HG03108 (cell line): ENCODE measurements around the gene OR2A1.
A peak's percentile ranks its signal among the peaks of the same experiment; 100 is the strongest.
"Not testable (repeated sequence)": the region's sequence is repeated elsewhere in the genome, so short reads cannot be mapped to it uniquely, and the experiment has no call there.

Experiments
- ATAC-seq: cut with Tn5 transposase; IDR thresholded peaks from one replicate; pipeline ENCODE4 v1.9.1; 2021; ENCODE audit warnings: moderate library complexity; ENCODE audit not compliant: unreplicated experiment

OR2A1 gene

DNA sequence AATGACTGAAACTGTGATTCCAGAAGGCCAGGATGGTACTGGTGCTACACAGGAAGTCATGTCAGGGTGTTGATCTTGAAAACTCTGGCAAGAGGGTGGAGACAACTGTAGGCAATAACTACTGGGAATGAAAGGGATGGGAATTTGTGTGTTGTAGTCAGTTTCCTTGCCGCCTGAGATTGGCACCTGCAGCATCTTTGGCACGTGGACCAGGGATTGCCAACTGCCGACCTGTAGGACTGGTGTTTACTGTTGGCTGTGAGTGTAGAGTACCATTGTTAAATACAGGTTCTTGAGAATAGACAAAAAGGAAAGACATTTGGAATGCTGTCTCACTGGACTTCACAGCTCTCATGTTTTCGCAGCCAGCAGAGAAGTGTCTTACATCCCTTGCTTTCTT, 11.1 kb downstream of the OR2A1 start:
- not testable (repeated sequence) for ATAC-seq

DNA sequence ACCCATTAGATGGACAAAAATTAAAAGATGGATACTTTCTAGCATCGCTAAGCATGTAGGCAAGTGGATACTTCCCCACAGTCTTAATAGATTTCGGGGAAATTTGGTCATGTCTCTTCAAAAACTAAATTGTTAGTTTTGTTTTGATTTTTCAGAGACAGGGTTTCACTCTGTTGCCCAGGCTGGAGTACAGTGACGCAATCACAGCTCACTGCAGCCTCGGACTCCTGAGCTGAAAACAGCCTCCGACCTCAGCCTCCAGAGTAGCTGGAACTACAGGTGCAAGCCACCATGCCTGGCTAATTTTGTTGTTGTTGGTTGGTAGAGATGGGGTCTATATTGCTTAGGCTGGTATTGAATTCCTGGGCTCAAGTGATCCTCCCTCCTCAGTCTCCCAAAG, 13.6 kb downstream of the OR2A1 start:
- not testable (repeated sequence) for ATAC-seq

DNA sequence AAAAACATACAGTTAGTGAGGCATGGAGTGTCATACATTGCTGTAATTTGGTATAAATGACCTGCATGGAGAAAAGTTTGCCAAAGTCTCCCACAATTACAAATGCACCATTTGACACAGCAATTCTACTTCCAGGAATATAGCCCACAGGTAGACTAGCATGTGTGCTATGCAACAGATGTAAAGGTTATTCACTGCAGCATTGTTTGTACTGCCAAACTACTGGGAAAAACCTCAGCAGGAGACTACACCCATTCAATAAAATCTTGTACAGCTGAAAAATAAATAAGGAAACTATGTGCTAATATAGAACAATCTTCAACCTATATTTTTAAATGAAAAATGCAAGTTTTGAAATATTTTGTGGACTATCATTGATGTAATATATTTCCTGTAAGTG, 17.8 kb downstream of the OR2A1 start:
- not testable (repeated sequence) for ATAC-seq

DNA sequence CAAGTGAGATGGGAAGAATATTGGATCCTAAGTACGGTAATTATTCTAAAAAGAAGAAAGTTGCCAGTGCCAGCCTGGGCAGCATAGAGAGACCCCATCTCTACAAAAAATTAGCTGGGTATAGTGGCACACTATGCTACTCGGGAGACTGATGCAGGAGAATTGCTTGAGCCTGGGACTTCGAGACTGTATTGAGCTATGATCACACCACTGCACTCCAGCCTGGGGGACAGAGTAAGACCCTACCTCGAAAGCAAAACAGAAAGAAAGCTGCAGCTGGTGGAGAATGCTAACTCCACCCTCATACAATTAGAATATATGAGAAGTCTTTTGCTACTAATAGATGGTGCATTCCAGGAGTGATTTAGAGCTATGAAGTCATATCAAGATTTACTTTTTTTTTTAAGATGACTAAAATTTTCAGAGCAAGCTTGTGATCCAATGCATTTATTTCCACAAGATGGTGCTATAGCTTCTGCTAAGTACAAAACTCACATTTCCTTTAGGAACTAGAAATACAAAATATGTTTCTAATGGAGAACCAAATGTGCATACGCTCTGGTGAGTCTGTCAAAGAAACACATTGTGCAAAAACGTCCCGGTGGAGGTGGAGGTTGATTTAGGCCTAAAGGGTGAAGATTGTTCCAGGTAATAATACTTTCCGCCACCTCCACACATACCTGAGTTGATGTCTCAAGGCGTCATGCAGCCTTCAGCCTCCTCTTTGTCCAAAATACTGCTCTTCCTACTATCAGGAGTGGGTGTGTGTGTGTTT, 19.2 kb downstream of the OR2A1 start:
- not testable (repeated sequence) for ATAC-seq

DNA sequence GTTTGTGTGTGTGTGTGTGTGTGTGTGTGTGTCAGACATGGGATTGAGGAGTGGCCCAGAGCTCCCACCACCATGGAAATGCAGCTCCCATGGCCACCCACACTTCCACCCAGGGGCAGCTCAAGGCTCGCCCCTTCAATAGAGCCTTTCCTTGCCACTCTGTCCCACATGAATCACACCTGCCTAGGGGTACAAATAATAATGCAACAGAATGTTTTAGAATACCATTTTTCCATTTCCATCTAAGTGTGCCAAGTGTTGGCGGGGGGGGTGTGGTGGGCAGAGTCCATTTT, 19.7 kb downstream of the OR2A1 start:
- not testable (repeated sequence) for ATAC-seq

DNA sequence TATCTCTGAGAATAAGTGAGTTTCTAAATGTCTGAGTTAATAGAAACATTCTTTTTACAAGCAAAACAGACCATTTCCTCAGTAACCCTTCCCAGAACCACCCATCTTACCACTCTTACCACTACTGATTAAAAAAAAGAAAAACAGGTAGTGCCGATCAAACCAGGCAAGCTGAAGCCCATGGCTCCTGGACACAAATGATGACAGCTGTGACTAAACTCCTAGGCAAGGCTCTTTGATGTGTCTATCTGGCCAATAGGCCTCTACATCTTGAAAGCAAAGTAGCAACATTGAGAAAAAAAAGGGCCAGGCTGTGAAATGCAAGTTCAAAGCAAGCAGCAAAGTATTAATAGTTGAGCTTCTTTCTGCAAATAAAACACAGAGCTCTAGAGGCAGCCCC, 36.4 kb downstream of the OR2A1 start:
- peak; percentile 37 for ATAC-seq

DNA sequence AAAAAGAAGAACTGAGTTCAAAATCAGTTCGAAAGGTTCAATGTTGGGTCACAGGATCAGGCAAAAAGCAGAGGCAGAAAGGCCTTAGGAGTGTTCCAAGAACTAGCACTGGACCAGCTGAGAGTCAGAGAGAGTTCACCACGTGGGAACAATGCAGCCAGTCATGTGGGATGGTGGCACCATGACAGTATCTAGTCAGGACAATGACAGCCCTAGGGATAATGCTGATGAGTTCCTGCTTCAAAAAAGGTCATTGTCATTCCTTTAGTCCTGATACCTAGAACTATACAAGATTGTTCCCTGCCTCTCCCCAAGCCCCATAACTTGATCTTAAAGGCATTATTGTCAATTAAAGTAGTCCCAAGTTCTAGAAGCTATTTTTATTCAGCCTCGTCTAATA, 39.4 kb downstream of the OR2A1 start:
- ATAC-seq, result not testable (repeated sequence)

DNA sequence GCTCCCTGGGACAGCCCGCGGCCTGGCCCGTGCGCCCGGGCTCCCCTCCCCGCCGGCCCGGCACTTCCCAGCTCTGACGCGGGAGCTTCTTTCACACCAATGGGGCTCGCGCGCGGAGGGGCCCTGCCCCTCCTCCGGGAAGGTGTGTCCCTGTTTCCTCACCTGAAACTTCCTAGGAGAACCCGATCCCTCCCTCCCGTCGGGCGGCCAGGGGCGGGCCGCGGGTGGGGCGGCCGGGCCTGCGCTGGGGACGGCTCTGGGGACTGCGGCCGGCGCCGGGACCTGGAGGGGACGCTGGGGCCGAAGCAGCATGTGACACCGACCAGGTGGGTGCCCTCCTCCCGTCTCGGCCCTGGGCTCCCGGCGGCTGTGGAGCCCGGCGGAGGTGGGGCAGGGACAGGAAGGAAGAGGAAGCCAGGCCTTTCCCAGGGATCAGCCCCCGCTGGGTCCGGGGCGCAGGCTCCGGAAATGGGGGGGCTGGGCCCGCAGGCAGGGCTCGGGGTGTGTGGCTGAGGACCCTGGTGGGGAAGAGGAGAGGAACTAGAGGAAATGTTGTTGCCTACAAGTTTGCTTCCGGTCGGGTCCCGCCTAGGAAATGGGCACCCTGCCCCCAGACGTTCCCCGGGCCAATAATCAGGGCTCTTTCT, 43.1 kb downstream of the OR2A1 start, which contains the start of gene ARHGEF5:
TSS of gene ARHGEF5 (plus strand) at position 227 of the 647 bp plus-strand sequence. CDS start 7,268 bp downstream, outside the sequence.
- peak; percentile 65 for ATAC-seq

DNA sequence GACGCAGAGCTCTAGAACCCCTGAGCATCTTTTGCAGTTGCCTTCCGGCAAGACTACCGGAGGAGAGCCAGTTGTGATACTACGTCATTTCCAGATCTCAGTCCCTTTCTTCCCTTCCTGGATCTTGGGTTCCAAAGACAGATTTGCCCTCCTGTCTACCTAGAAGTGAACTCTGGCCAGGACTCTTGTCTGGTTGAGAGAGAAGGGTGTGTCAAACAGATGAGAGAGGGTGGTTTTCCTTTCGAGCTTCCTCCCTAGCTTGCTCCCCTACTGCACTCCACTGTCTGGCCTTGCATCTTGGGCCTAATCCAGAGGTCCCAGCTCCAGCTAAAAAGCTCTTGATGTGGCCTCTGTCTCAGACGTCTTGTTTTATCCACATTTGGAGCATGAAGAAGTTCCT, 44.0 kb downstream of the OR2A1 start:
- not testable (repeated sequence) for ATAC-seq

DNA sequence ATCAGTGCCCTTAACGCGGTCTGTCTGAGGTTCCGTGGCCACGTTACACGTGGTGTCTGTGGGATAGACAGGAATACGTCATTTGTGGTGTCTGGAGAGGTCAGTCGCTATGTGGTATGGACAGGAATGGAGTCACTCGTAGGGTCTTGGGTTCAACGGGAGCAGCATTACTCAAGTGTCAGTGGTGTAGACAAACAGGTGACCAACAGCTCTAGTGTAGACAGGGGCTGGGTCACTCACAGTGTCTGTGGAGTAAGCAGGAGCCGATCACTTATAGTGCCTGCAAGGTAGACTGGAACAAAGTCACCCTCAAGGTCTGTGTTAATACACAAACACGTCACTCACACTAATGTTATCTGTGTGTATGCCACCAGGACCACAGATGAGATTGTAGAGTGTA, 44.6 kb downstream of the OR2A1 start:
- not testable (repeated sequence) for ATAC-seq

DNA sequence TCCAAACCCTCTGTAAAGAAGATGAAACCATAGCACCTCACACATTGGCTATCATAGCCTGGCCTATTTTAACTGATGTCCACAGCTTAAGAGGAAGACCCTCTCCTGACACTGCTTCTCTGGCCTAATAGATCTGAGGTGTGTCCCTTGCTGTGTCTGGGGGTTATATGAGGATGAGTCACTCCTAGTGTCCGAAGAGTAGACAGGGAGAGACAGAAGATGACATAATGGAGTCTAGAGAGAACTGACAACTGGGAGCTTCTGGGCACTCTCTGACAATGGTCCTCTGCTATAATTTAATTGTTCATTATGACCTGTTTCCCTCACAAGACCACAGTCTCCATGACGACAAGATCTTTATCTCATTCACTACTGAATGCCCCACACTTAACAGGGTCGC, 49.8 kb downstream of the OR2A1 start:
- not testable (repeated sequence) for ATAC-seq

DNA sequence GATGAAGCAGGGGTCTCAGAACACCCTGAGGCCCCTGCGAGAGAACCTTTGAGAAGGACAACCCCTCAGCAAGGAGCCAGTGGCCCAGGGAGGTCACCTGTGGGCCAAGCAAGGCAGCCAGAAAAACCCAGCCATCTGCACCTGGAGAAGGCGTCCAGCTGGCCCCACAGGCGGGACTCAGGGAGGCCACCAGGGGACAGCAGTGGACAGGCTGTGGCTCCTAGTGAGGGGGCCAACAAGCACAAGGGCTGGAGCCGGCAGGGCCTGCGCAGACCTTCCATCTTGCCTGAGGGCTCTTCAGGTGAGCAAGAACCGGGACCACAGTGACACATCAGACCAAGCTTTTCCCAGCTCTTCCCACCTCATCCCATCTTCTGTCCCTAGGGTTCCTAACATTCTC, 53.3 kb downstream of the OR2A1 start:
- ATAC-seq, result not testable (repeated sequence)

DNA sequence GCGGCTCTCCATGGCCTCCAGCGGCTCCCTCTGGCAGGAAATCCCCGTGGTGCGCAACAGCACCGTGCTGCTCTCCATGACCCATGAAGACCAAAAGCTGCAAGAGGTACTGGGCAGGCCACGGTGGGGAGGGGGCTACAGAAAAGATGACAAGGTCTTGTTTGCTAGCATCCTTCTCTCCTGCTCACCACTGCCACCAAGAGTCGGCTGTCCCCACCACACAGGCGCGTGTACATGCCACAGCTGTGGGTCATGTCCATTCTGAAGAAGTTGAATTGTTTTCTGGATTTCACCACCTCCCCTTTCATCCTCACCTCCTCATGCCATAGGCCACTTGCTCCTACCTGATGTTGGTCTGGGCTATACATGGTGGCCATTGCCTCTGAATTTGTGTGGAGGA, 55.0 kb downstream of the OR2A1 start:
- not testable (repeated sequence) for ATAC-seq

DNA sequence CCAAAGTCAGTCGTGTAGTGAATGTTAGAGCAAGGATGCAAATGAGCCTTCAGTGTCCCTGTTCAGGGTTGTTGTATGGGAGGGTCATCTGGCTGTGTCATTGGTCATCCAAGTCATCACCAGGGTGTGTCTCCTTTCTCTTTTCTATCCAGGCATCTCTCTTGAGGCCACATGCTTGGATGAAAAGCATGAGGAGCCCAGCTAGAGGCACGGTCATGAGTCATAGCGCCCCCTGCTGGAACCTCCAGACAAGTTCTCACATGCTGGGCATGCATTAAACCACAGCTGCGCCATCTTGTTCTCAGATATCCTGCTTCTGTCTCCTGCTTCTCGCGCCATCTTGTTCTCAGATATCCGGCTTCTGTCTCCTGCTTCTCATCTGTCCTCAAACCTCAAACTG, 57.0 kb downstream of the OR2A1 start:
- ATAC-seq, result not testable (repeated sequence)
